ENCODE measurements around the gene CHCHD2.
"Not testable (repeated sequence)": the region's sequence is repeated elsewhere in the genome, so short reads cannot be mapped to it uniquely, and the experiment has no call there.

CHCHD2 gene

DNA sequence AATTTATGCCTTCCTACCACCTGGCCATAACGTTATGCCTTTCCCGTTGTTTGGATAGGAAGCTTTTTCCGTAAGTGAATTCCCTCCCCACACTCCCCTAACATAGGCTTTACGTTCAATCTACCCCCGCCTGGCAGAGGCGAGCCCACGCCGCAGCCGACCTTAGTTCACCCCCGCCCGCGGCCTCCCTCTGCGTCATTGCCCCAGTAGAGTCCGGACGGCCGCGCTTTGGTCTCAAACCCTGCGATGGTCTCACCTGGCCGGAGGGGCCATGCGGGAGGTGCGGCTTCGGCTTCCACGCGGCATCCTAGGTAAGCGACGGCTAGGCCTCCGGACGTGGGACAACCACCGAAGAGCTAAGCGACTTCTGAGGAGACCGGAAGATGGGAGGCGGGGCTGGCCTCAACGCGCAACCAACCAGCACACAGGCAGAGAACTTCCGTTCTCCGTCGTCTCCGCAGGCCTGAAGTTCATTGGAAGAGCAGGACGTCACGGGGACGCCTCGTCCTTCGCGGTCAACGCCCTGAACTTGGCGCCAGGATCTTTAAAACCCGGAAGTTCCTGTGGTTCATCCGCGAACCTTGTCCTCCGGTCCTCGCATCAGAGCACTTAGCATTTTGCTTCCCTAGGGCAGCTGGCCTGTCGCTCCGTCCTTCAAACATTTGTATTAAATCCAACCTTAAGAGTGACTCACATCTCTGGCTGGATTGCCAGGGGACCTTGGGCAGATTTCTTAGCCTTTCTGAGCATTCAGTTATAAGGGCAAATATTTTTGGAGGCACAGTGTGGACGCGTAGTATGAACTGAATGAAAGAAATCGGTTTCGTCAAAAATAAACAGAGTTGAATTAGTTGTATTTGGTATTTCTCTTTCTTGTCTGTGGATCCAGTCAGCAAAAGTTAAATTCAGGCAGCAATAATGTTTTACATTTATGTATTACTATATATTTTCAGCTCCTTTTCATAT is at the start of gene CHCHD2:
Gene CHCHD2 (minus strand): TSS at position 369 of the 966 bp plus-strand sequence. CDS start 63 bp downstream, at position 306.
- Histone ChIP-seq H3K4me1 (ENCODE audit: control insufficient read depth, insufficient read depth, low read length) (no peaks in the 10 kb centered on the region), H3K4me3 (ENCODE audit: low read length) (no peak within 1 kb of the TSS), H3K27ac (ENCODE audit: low read length) (no peak within 1 kb of the TSS), H3K27me3 (ENCODE audit: control insufficient read depth, insufficient read depth, low read length) (no peaks in the 10 kb centered on the region), H3K9me3 (ENCODE audit: control insufficient read depth, insufficient read depth, low read length) (peaks cover 1% of the 10 kb centered on the region; the same call in 1 of the 2 replicates), H3K36me3 (ENCODE audit: control insufficient read depth, insufficient read depth, low read length) (no peaks in the 10 kb centered on the region)
- WGBS (ENCODE audit: insufficient coverage, insufficient read length), result no CpG with 5 or more reads among the region's 57 CpGs
- no peak for DNase-seq (ENCODE audit: low read depth, low spot score)

- no CpG with 5 or more reads among the region's 2 CpGs for WGBS (ENCODE audit: insufficient coverage, insufficient read length)
- H3K27me3 ChIP-seq (ENCODE audit: control insufficient read depth, insufficient read depth, low read length); H3K27ac ChIP-seq (ENCODE audit: low read length); DNase-seq (ENCODE audit: low read depth, low spot score); H3K9me3 ChIP-seq (ENCODE audit: control insufficient read depth, insufficient read depth, low read length); H3K36me3 ChIP-seq (ENCODE audit: control insufficient read depth, insufficient read depth, low read length); H3K4me3 ChIP-seq (ENCODE audit: low read length); H3K4me1 ChIP-seq (ENCODE audit: control insufficient read depth, insufficient read depth, low read length): not testable (repeated sequence)
Measured at GRCh38 chr7:56131062-56131461, 24.8 kb upstream of the CHCHD2 start.

- WGBS (ENCODE audit: insufficient coverage, insufficient read length), result no CpG with 5 or more reads among the region's 7 CpGs
- no peaks in the 10 kb centered on the region for H3K27me3 ChIP-seq (ENCODE audit: control insufficient read depth, insufficient read depth, low read length)
- H3K9me3 ChIP-seq (ENCODE audit: control insufficient read depth, insufficient read depth, low read length), result peaks cover 13% of the 10 kb centered on the region
- no peak overlapping the region for H3K4me3 ChIP-seq (ENCODE audit: low read length)
- DNase-seq (ENCODE audit: low read depth, low spot score), result no peak
- H3K27ac ChIP-seq (ENCODE audit: low read length), result no peak overlapping the region
- no peaks in the 10 kb centered on the region for H3K4me1 ChIP-seq (ENCODE audit: control insufficient read depth, insufficient read depth, low read length)
- no peaks in the 10 kb centered on the region for H3K36me3 ChIP-seq (ENCODE audit: control insufficient read depth, insufficient read depth, low read length)
Measured at GRCh38 chr7:56127241-56127975, 21.1 kb upstream of the CHCHD2 start.

GRCh38 chr7:56125831-56126230 is 19.6 kb upstream of the CHCHD2 start:
- no CpG with 5 or more reads among the region's 8 CpGs for WGBS (ENCODE audit: insufficient coverage, insufficient read length)
- DNase-seq (ENCODE audit: low read depth, low spot score), result no peak
- Histone ChIP-seq H3K27me3 (ENCODE audit: control insufficient read depth, insufficient read depth, low read length) (no peaks in the 10 kb centered on the region), H3K27ac (ENCODE audit: low read length) (no peak overlapping the region), H3K36me3 (ENCODE audit: control insufficient read depth, insufficient read depth, low read length) (no peaks in the 10 kb centered on the region), H3K9me3 (ENCODE audit: control insufficient read depth, insufficient read depth, low read length) (peaks cover 15% of the 10 kb centered on the region), H3K4me3 (ENCODE audit: low read length) (no peak overlapping the region), H3K4me1 (ENCODE audit: control insufficient read depth, insufficient read depth, low read length) (no peaks in the 10 kb centered on the region)

- WGBS (ENCODE audit: insufficient coverage, insufficient read length), result no CpG with 5 or more reads among the region's 6 CpGs
- H3K36me3 ChIP-seq (ENCODE audit: control insufficient read depth, insufficient read depth, low read length), result no peaks in the 10 kb centered on the region
- no peak overlapping the region for H3K4me3 ChIP-seq (ENCODE audit: low read length)
- H3K27ac ChIP-seq (ENCODE audit: low read length), result no peak overlapping the region
- H3K27me3 ChIP-seq (ENCODE audit: control insufficient read depth, insufficient read depth, low read length), result no peaks in the 10 kb centered on the region
- DNase-seq (ENCODE audit: low read depth, low spot score), result no peak
- H3K9me3 ChIP-seq (ENCODE audit: control insufficient read depth, insufficient read depth, low read length), result peaks cover 15% of the 10 kb centered on the region
- H3K4me1 ChIP-seq (ENCODE audit: control insufficient read depth, insufficient read depth, low read length), result no peaks in the 10 kb centered on the region
Measured at GRCh38 chr7:56124981-56125380, 18.7 kb upstream of the CHCHD2 start.

- peaks cover 16% of the 10 kb centered on the region for H3K9me3 ChIP-seq (ENCODE audit: control insufficient read depth, insufficient read depth, low read length)
Measured at GRCh38 chr7:56121440-56121839, 15.2 kb upstream of the CHCHD2 start.

DNA sequence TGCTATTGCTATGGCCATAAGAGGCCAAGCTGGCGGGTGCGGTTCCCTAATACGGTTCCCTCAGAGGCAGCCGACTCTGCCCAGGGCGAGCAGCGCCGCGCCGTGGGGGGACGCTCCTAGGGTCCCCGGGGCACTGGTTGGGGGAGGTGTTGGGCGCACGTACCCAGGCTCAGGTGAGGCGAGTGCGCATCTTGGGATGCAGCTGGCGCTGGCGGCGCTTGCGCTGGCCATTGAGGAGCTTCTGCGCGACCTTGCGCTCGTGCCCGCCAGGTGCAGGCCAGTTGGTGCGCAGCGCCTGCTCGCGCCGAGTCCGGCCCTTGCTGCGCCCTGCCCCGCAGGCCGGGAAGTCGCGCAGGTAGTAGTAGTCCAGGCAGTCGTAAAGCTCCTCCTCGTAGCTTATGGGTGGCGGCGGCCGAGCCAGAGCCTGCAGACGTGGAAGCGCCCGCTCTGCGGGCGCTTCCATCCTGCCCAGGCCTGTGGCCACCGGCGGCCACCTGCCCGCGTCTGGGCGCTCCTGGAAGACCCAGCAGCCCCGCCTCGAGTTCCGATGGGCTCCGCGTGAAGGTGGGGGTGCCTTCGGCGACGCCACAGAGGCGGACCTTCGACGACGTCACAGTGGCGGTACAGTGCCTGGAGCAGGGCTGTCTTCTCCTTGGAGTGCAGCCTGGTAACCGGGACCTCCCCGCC is 9.7 kb upstream of the CHCHD2 start, which contains the start of gene NUPR2:
Gene NUPR2 (minus strand): TSS at position 566 of the 687 bp plus-strand sequence. CDS start 103 bp downstream, at position 463.
- Histone ChIP-seq H3K36me3 (ENCODE audit: control insufficient read depth, insufficient read depth, low read length) (no peaks in the 10 kb centered on the region; the same call in 1 of the 2 replicates), H3K27me3 (ENCODE audit: control insufficient read depth, insufficient read depth, low read length) (no peaks in the 10 kb centered on the region), H3K9me3 (ENCODE audit: control insufficient read depth, insufficient read depth, low read length) (peaks cover 6% of the 10 kb centered on the region), H3K27ac (ENCODE audit: low read length) (no peak within 1 kb of the TSS), H3K4me1 (ENCODE audit: control insufficient read depth, insufficient read depth, low read length) (no peaks in the 10 kb centered on the region), H3K4me3 (ENCODE audit: low read length) (no peak within 1 kb of the TSS)
- DNase-seq (ENCODE audit: low read depth, low spot score), result no peak
- WGBS (ENCODE audit: insufficient coverage, insufficient read length), result no CpG with 5 or more reads among the region's 65 CpGs

More at GRCh38 chr7:56121440-56121839, 15.2 kb upstream of the CHCHD2 start:
- Histone ChIP-seq H3K4me1 (ENCODE audit: control insufficient read depth, insufficient read depth, low read length) (no peaks in the 10 kb centered on the region), H3K36me3 (ENCODE audit: control insufficient read depth, insufficient read depth, low read length) (no peaks in the 10 kb centered on the region), H3K27me3 (ENCODE audit: control insufficient read depth, insufficient read depth, low read length) (no peaks in the 10 kb centered on the region), H3K4me3 (ENCODE audit: low read length) (no peak overlapping the region), H3K27ac (ENCODE audit: low read length) (no peak overlapping the region)
- WGBS (ENCODE audit: insufficient coverage, insufficient read length), result no CpG with 5 or more reads among the region's 6 CpGs
- DNase-seq (ENCODE audit: low read depth, low spot score), result no peak

DNA sequence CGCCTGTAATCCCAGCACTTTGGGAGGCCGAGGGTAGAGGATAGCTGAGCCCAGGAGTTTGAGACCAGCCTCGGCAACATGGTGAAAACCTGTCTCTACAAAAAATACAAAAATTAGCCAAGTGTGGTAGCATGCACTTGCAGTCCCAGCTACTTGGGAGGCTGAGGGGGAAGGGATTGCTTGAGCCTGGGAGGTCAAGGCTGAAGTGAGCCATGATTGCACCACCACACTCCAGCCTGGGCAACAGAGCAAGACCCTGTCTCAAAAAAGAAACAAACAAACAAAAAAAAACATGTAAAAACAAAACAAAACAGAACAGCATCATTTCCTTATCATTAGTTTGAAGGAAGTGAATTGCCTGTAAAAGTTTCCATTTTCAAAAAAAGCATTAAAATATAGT is 6.0 kb upstream of the CHCHD2 start:
- not testable (repeated sequence) for H3K9me3 ChIP-seq (ENCODE audit: control insufficient read depth, insufficient read depth, low read length); H3K4me1 ChIP-seq (ENCODE audit: control insufficient read depth, insufficient read depth, low read length); DNase-seq (ENCODE audit: low read depth, low spot score); H3K27me3 ChIP-seq (ENCODE audit: control insufficient read depth, insufficient read depth, low read length); H3K36me3 ChIP-seq (ENCODE audit: control insufficient read depth, insufficient read depth, low read length); H3K27ac ChIP-seq (ENCODE audit: low read length); H3K4me3 ChIP-seq (ENCODE audit: low read length)
- WGBS (ENCODE audit: insufficient coverage, insufficient read length), result no CpG with 5 or more reads among the region's 3 CpGs

GRCh38 chr7:56110611-56111010 is 4.3 kb upstream of the CHCHD2 start:
- WGBS (ENCODE audit: insufficient coverage, insufficient read length), result no CpG with 5 or more reads among the region's 1 CpG
- no peak for DNase-seq (ENCODE audit: low read depth, low spot score)
- H3K4me1 ChIP-seq (ENCODE audit: control insufficient read depth, insufficient read depth, low read length), result no peaks in the 10 kb centered on the region
- no peaks in the 10 kb centered on the region for H3K36me3 ChIP-seq (ENCODE audit: control insufficient read depth, insufficient read depth, low read length)
- H3K9me3 ChIP-seq (ENCODE audit: control insufficient read depth, insufficient read depth, low read length), result peaks cover 2% of the 10 kb centered on the region
- no peak overlapping the region for H3K27ac ChIP-seq (ENCODE audit: low read length)
- H3K27me3 ChIP-seq (ENCODE audit: control insufficient read depth, insufficient read depth, low read length), result no peaks in the 10 kb centered on the region
- no peak overlapping the region for H3K4me3 ChIP-seq (ENCODE audit: low read length)

GRCh38 chr7:56107954-56108258 is 1.6 kb upstream of the CHCHD2 start:
- no CpG with 5 or more reads among the region's 1 CpG for WGBS (ENCODE audit: insufficient coverage, insufficient read length)
- no peaks in the 10 kb centered on the region for H3K36me3 ChIP-seq (ENCODE audit: control insufficient read depth, insufficient read depth, low read length)
- DNase-seq (ENCODE audit: low read depth, low spot score), result no peak
- H3K27me3 ChIP-seq (ENCODE audit: control insufficient read depth, insufficient read depth, low read length), result no peaks in the 10 kb centered on the region
- no peak overlapping the region for H3K4me3 ChIP-seq (ENCODE audit: low read length)
- no peak overlapping the region for H3K27ac ChIP-seq (ENCODE audit: low read length)
- no peaks in the 10 kb centered on the region; the same call in 1 of the 2 replicates for H3K9me3 ChIP-seq (ENCODE audit: control insufficient read depth, insufficient read depth, low read length)
- no peaks in the 10 kb centered on the region for H3K4me1 ChIP-seq (ENCODE audit: control insufficient read depth, insufficient read depth, low read length)

Data from iPS DF 6.9 (cell line).